Measurements from ENCODE around the gene AK5. TPM values are rescaled to one million over a fixed set of nuclear protein-coding genes. Genes with fewer than 3 reads are reported as not detected.
A peak's percentile ranks its signal among the peaks of the same experiment; 100 is the strongest.
"Not testable (repeated sequence)": the region's sequence is repeated elsewhere in the genome, so short reads cannot be mapped to it uniquely, and the experiment has no call there.

AK5 gene
- total and polyA plus RNA-seq, 3 experiments from 2014 or later, result 0.46 to 3.4 (median 1.1) TPM

- H3K4me3 Mint-ChIP-seq, POLR2A ChIA-PET: not testable (repeated sequence)
Observed at GRCh38 chr1:77408933-77409332, 127.1 kb downstream of the AK5 start.

GRCh38 chr1:77412069-77412819 lies 130.4 kb downstream of the AK5 start:
- H3K36me3 Mint-ChIP-seq, result peaks cover 0 to 14% (median 0%) of the 10 kb centered on the region in 3 donors
- peaks cover 14 to 15% (median 15%) of the 10 kb centered on the region in 3 donors for H3K4me1 Mint-ChIP-seq
- POLR2A ChIA-PET, result no interaction called here
- CTCF ChIA-PET, result no interaction called here
- H3K4me1 ChIP-seq (ENCODE audit: insufficient read depth, low read length), result peaks cover 14% of the 10 kb centered on the region
- H3K27ac ChIP-seq (ENCODE audit: low read depth, low read length), result no peak overlapping the region
- peaks cover 22% of the 10 kb centered on the region for H3K27me3 ChIP-seq (ENCODE audit: insufficient read depth, low read length, poor library complexity, severe bottlenecking)
- peaks cover 11 to 38% of the 10 kb centered on the region in 2 donors for H3K27me3 Mint-ChIP-seq
- peak overlapping the region in 1 of 8 donors; percentile 49 for H3K27ac Mint-ChIP-seq
- H3K4me3 ChIP-seq (ENCODE audit: low read length), result no peak overlapping the region
- no peaks in the 10 kb centered on the region for H3K9me3 ChIP-seq (ENCODE audit: low read length)
- H3K36me3 ChIP-seq (ENCODE audit: insufficient read depth, low read length), result no peaks in the 10 kb centered on the region
- DNase-seq, result no peak
- H3K9me3 Mint-ChIP-seq, result peaks cover 0 to 7% (median 4%) of the 10 kb centered on the region in 5 donors
- no peak overlapping the region for H3K4me3 Mint-ChIP-seq

More at GRCh38 chr1:77408933-77409332, 127.1 kb downstream of the AK5 start:
- H3K36me3 ChIP-seq (ENCODE audit: insufficient read depth, low read length); CTCF ChIA-PET; DNase-seq; H3K27ac Mint-ChIP-seq; H3K9me3 Mint-ChIP-seq; H3K4me3 ChIP-seq (ENCODE audit: low read length); H3K9me3 ChIP-seq (ENCODE audit: low read length); H3K27ac ChIP-seq (ENCODE audit: low read depth, low read length): not testable (repeated sequence)
- peaks cover 12% of the 10 kb centered on the region for H3K27me3 ChIP-seq (ENCODE audit: insufficient read depth, low read length, poor library complexity, severe bottlenecking)
- H3K36me3 Mint-ChIP-seq, result peaks cover 0 to 15% (median 0%) of the 10 kb centered on the region in 3 donors
- H3K27me3 Mint-ChIP-seq, result peaks cover 5 to 29% of the 10 kb centered on the region in 2 donors
- H3K4me1 Mint-ChIP-seq, result peaks cover 13 to 14% (median 13%) of the 10 kb centered on the region in 3 donors
- H3K4me1 ChIP-seq (ENCODE audit: insufficient read depth, low read length), result peaks cover 12% of the 10 kb centered on the region

GRCh38 chr1:77412820-77413530 lies 131.2 kb downstream of the AK5 start:
- H3K27me3 ChIP-seq (ENCODE audit: insufficient read depth, low read length, poor library complexity, severe bottlenecking), result peaks cover 22% of the 10 kb centered on the region
- ChIA-PET POLR2A (no interaction called here), CTCF (interaction anchor here (1.1 kb wide), 1 partner anchor 47 kb away, joined by 3 read pairs; no protein-coding TSS in a partner anchor)
- peaks cover 14% of the 10 kb centered on the region for H3K4me1 ChIP-seq (ENCODE audit: insufficient read depth, low read length)
- H3K9me3 ChIP-seq (ENCODE audit: low read length), result no peaks in the 10 kb centered on the region
- DNase-seq, result no peak
- Mint-ChIP-seq H3K4me3 (no peak overlapping the region), H3K36me3 (peaks cover 0 to 9% (median 1%) of the 10 kb centered on the region in 3 donors), H3K27me3 (peaks cover 13 to 43% of the 10 kb centered on the region in 2 donors), H3K4me1 (peaks cover 14 to 15% (median 15%) of the 10 kb centered on the region in 3 donors), H3K9me3 (peaks cover 0 to 7% (median 4%) of the 10 kb centered on the region in 5 donors), H3K27ac (peak overlapping the region in 3 of 8 donors; percentile 2 to 79 (median 24))
- H3K36me3 ChIP-seq (ENCODE audit: insufficient read depth, low read length), result no peaks in the 10 kb centered on the region
- no peak overlapping the region for H3K27ac ChIP-seq (ENCODE audit: low read depth, low read length)
- no peak overlapping the region for H3K4me3 ChIP-seq (ENCODE audit: low read length)

GRCh38 chr1:77413541-77414335 lies 131.9 kb downstream of the AK5 start:
- peaks cover 16 to 44% of the 10 kb centered on the region in 2 donors for H3K27me3 Mint-ChIP-seq

GRCh38 chr1:77415579-77415978 lies 133.8 kb downstream of the AK5 start:
- Histone ChIP-seq H3K4me1 (ENCODE audit: insufficient read depth, low read length) (peaks cover 27% of the 10 kb centered on the region), H3K9me3 (ENCODE audit: low read length) (no peaks in the 10 kb centered on the region), H3K4me3 (ENCODE audit: low read length) (no peak overlapping the region), H3K36me3 (ENCODE audit: insufficient read depth, low read length) (no peaks in the 10 kb centered on the region), H3K27me3 (ENCODE audit: insufficient read depth, low read length, poor library complexity, severe bottlenecking) (peaks cover 22% of the 10 kb centered on the region), H3K27ac (ENCODE audit: low read depth, low read length) (no peak overlapping the region)
- H3K4me3 Mint-ChIP-seq, result no peak overlapping the region
- peaks cover 12 to 42% of the 10 kb centered on the region in 2 donors for H3K27me3 Mint-ChIP-seq
- peaks cover 0 to 5% (median 0%) of the 10 kb centered on the region in 5 donors for H3K9me3 Mint-ChIP-seq
- CTCF ChIA-PET, result no interaction called here
- no peak for DNase-seq
- H3K27ac Mint-ChIP-seq, result no peak overlapping the region
- peaks cover 20 to 30% (median 24%) of the 10 kb centered on the region in 3 donors for H3K4me1 Mint-ChIP-seq
- peaks cover 0 to 4% (median 4%) of the 10 kb centered on the region in 3 donors for H3K36me3 Mint-ChIP-seq
- POLR2A ChIA-PET, result no interaction called here

More at GRCh38 chr1:77413541-77414335, 131.9 kb downstream of the AK5 start:
- Histone ChIP-seq H3K27me3 (ENCODE audit: insufficient read depth, low read length, poor library complexity, severe bottlenecking) (peaks cover 22% of the 10 kb centered on the region), H3K4me1 (ENCODE audit: insufficient read depth, low read length) (peaks cover 14% of the 10 kb centered on the region), H3K9me3 (ENCODE audit: low read length) (no peaks in the 10 kb centered on the region), H3K4me3 (ENCODE audit: low read length) (no peak overlapping the region), H3K27ac (ENCODE audit: low read depth, low read length) (no peak overlapping the region), H3K36me3 (ENCODE audit: insufficient read depth, low read length) (no peaks in the 10 kb centered on the region)
- peak overlapping the region in 1 of 8 donors; percentile 2 for H3K27ac Mint-ChIP-seq
- peaks cover 14 to 15% (median 15%) of the 10 kb centered on the region in 3 donors for H3K4me1 Mint-ChIP-seq
- DNase-seq, result no peak
- H3K36me3 Mint-ChIP-seq, result peaks cover 0 to 11% (median 2%) of the 10 kb centered on the region in 3 donors
- peak overlapping the region in 6 of 7 donors; percentile 5 to 68 (median 60) for H3K4me3 Mint-ChIP-seq
- ChIA-PET CTCF (interaction anchor here (1.1 kb wide), 1 partner anchor 47 kb away, joined by 3 read pairs; no protein-coding TSS in a partner anchor), POLR2A (no interaction called here)
- H3K9me3 Mint-ChIP-seq, result peaks cover 0 to 8% (median 4%) of the 10 kb centered on the region in 5 donors

- POLR2A ChIA-PET, result no interaction called here
- CTCF ChIA-PET, result no interaction called here
- no peak overlapping the region for H3K4me3 ChIP-seq (ENCODE audit: low read length)
Observed at GRCh38 chr1:77416692-77417450, 135.1 kb downstream of the AK5 start.

DNA sequence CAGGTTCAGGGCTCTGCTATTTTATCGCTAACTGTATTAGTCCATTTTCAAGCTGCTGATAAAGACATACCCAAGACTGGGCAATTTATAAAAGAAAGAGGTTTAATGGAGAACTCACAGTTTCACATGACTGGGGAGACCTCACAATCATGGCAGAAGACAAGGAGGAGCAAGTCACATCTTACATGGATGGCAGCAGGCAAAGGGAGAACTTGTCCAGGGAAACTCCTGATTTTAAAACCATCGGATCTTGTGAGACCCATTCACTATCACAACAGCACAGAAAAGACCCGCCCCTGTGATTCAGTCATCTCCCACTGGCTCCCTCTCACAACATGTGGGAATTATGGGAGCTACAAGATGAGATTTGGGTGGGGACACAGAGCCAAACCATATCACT lies 136.2 kb downstream of the AK5 start:
- CTCF ChIA-PET, result interaction anchor here (1.1 kb wide), 1 partner anchor 28 kb away, joined by 3 read pairs; no protein-coding TSS in a partner anchor
- peaks cover 12 to 31% of the 10 kb centered on the region in 2 donors for H3K27me3 Mint-ChIP-seq

More at GRCh38 chr1:77416692-77417450, 135.1 kb downstream of the AK5 start:
- H3K27ac ChIP-seq (ENCODE audit: low read depth, low read length), result no peak overlapping the region
- H3K9me3 ChIP-seq (ENCODE audit: low read length), result no peaks in the 10 kb centered on the region
- no peaks in the 10 kb centered on the region for H3K36me3 ChIP-seq (ENCODE audit: insufficient read depth, low read length)
- peaks cover 40% of the 10 kb centered on the region for H3K4me1 ChIP-seq (ENCODE audit: insufficient read depth, low read length)
- DNase-seq, result no peak
- H3K27me3 ChIP-seq (ENCODE audit: insufficient read depth, low read length, poor library complexity, severe bottlenecking), result peaks cover 22% of the 10 kb centered on the region
- Mint-ChIP-seq H3K27me3 (peaks cover 12 to 37% of the 10 kb centered on the region in 2 donors), H3K27ac (no peak overlapping the region), H3K36me3 (peaks cover 0 to 4% (median 4%) of the 10 kb centered on the region in 3 donors), H3K9me3 (peaks cover 0 to 4% (median 0%) of the 10 kb centered on the region in 5 donors), H3K4me3 (no peak overlapping the region), H3K4me1 (peaks cover 32 to 43% (median 37%) of the 10 kb centered on the region in 3 donors)

More for the DNA sequence above, 136.2 kb downstream of the AK5 start:
- H3K4me1 Mint-ChIP-seq, result peaks cover 34 to 46% (median 40%) of the 10 kb centered on the region in 3 donors
- H3K4me1 ChIP-seq (ENCODE audit: insufficient read depth, low read length), result peaks cover 45% of the 10 kb centered on the region
- H3K4me3 Mint-ChIP-seq; POLR2A ChIA-PET; H3K9me3 Mint-ChIP-seq; H3K4me3 ChIP-seq (ENCODE audit: low read length); H3K36me3 ChIP-seq (ENCODE audit: insufficient read depth, low read length); H3K27ac ChIP-seq (ENCODE audit: low read depth, low read length); H3K27ac Mint-ChIP-seq; H3K36me3 Mint-ChIP-seq; H3K9me3 ChIP-seq (ENCODE audit: low read length); DNase-seq: not testable (repeated sequence)
- peaks cover 18% of the 10 kb centered on the region for H3K27me3 ChIP-seq (ENCODE audit: insufficient read depth, low read length, poor library complexity, severe bottlenecking)

Data from CD8-positive, alpha-beta memory T cell (primary cell).